GM13976 (cell line): ENCODE data around the gene FAM76B.

Source experiments
- DNase-seq: peaks from one replicate; pipeline ENCODE4 v3.0.0; 2012; ENCODE audit warnings: low spot score
- in situ Hi-C: fragments of 300-500 bp; cut with MboI; formaldehyde crosslinking; loops from one replicate; pipeline ENCODE4 v1.12.0; 2022; ENCODE audit warnings: low sequenced_read_pairs, mixed read lengths, inconsistent platforms; ENCODE audit not compliant: unreplicated experiment
- TF ChIP-seq, protein P1 (sequence below): IDR thresholded peaks from 2 replicates; pipeline ENCODE4 v1.5.1; 2012; ENCODE audit warnings: borderline replicate concordance, mild to moderate bottlenecking; ENCODE audit not compliant: insufficient read depth; ENCODE audit errors: extremely low read depth, missing control alignments, control extremely low read depth

The FAM76B gene

GRCh38 chr11:95788921-95789505, 569 bp downstream of the FAM76B start:
- in situ Hi-C loops: no loop called here
- DNase-seq: peak; percentile 22
- TF ChIP-seq, protein P1, sequence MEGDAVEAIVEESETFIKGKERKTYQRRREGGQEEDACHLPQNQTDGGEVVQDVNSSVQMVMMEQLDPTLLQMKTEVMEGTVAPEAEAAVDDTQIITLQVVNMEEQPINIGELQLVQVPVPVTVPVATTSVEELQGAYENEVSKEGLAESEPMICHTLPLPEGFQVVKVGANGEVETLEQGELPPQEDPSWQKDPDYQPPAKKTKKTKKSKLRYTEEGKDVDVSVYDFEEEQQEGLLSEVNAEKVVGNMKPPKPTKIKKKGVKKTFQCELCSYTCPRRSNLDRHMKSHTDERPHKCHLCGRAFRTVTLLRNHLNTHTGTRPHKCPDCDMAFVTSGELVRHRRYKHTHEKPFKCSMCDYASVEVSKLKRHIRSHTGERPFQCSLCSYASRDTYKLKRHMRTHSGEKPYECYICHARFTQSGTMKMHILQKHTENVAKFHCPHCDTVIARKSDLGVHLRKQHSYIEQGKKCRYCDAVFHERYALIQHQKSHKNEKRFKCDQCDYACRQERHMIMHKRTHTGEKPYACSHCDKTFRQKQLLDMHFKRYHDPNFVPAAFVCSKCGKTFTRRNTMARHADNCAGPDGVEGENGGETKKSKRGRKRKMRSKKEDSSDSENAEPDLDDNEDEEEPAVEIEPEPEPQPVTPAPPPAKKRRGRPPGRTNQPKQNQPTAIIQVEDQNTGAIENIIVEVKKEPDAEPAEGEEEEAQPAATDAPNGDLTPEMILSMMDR: peak; percentile 13

GRCh38 chr11:95780544-95780943, 9.0 kb downstream of the FAM76B start:
- in situ Hi-C loops: no loop called here
- no peak for DNase-seq
- TF ChIP-seq, protein P1: no peak

GRCh38 chr11:95778699-95779098, 10.9 kb downstream of the FAM76B start:
- TF ChIP-seq, protein P1: no peak
- DNase-seq: no peak
- in situ Hi-C loops: no loop called here

DNA sequence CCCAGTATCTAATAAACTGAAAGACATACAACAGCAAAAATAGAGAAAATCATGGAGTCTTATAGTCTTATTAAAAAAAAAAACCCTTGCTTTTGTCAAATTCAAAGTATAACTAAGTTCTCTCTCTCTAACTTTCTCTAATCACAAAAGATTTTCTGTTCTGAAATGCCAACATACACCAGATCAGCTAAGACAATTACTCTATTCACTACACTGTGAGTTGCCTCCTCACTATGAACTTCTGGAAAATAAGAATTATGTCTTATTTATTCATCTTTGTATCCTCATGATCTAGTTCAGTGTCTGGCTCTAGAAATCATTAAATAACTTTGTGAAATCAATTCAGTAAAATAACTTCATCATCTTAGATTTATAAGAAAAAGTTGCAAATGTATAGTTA, 12.7 kb downstream of the FAM76B start:
- in situ Hi-C loops: no loop called here
- TF ChIP-seq, protein P1: no peak
- no peak for DNase-seq

DNA sequence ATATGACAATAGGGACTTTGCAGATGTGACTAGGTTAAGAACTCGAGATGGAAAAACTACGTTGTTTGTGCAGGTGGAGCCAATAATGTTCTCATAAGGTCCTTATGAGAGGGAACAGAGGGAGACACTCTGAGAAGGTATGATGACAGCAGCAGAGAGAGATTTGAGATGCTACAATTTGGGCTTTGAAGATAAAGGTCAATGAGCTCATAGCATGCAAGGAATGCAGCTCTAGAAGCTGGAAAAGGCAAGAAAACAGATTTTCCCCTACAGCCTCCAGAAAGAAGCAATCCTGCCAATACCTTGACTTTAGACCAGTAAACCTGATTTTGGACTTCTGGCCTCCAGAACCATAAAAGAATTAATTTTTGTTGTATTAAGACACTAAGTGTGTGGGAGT, 21.1 kb downstream of the FAM76B start:
- DNase-seq: no peak
- in situ Hi-C loops: loop anchor here (10.0 kb wide), 1 partner anchor 64 kb away; no protein-coding TSS in a partner anchor

DNA sequence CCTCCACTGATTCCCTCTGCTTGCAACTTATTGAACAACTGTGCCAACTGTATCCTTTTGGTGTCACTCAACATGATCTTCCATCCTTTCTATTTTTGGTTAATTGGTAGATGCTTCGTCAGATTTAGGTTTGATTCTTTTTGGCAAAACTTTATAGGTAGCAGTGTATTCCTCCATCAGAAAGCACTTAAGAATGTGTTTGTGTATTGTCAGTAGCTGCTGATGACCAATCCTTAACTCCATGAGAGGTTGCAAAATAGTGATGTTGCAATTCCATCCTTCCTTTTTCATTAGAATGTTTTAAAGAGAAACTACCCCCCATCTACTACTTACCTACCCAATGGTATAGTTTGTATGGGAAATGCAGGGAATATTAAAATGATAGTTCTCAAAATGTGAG, 22.1 kb downstream of the FAM76B start:
- TF ChIP-seq, protein P1: no peak
- in situ Hi-C loops: loop anchor here (10.0 kb wide), 1 partner anchor 63 kb away; no protein-coding TSS in a partner anchor
- no peak for DNase-seq

More for the DNA sequence above, 21.1 kb downstream of the FAM76B start:
- TF ChIP-seq, protein P1: no peak

DNA sequence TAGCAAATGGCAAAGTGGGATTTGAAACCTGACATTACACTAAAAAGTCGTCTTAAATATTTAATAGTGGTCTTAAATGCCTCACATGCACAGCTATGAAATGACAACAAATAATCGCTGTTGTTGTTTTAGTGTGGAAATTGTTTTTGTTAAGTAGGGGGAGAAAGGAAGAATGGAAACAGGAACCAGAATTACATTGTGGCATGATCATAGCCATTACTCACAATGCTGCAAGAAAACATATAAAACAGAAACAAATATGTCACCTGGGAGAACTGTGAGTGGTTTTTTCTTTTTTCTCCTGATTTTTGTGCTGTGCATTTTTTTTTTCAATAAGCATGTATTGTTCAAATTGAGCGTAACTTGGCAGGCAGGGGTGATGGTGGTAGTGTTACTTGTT, 22.9 kb downstream of the FAM76B start:
- TF ChIP-seq, protein P1: no peak
- DNase-seq: no peak
- in situ Hi-C loops: loop anchor here (10.0 kb wide), 1 partner anchor 62 kb away; no protein-coding TSS in a partner anchor
